ENCODE results near the gene CHRM1. TPM values are rescaled to one million over a fixed set of nuclear protein-coding genes. Genes with fewer than 3 reads are reported as not detected.

Gene CHRM1
- polyA plus RNA-seq, 2 of the 4 experiments (the other 2 are of a cell fraction): not detected

DNA sequence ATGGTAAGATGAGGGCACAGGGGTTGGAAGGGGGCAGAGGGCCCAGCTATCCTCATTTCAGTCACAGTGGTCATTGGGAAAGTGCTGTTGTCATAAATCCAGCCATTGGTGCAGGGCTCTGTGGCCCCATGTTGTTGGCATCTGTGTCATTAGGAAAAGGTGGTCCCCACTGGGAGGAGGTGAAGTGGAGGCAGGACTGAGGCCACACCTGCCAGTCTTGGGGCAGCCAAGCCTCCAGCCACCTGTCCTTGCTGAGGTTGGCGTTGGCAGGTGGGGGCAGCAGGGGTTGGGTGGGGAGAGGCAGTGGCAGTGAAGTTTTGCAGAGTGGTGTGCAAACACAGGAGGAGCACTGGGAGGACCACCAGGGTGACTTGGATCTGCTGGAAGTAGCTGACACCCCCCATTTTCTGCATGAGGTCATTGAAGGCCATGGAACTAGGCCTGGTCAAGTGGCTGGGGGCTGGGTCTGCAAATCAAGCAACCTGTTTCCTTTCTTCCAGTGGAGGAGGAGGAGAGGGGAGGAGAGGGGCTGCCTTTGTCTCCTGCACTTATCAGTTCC lies 38.3 kb upstream of the CHRM1 start:
- Histone ChIP-seq H3K9me3 (no peaks in the 10 kb centered on the region), H3K27ac (no peak overlapping the region), H3K4me1 (no peaks in the 10 kb centered on the region), H3K4me3 (no peak overlapping the region), H3K4me2 (no peak overlapping the region)
- ChIA-PET POLR2A (no interaction called here), CTCF (interaction anchor here (1.8 kb wide), 1 partner anchor 11 kb away, joined by 4 read pairs; no protein-coding TSS in a partner anchor)
- DNase-seq (ENCODE audit: low read depth in 1 of 2, low spot score in 1 of 2): no peak
- TF ChIP-seq HEYL (CRISPR knock-in tag; IDR thresholded peaks at IDR 0.05) (no peak), ZNF302 (CRISPR knock-in tag; IDR thresholded peaks at IDR 0.05) (no peak), FOSL2 (IDR thresholded peaks at IDR 0.05) (no peak), FOSL2 (CRISPR knock-in tag; IDR thresholded peaks at IDR 0.05) (no peak), MAZ (IDR thresholded peaks at IDR 0.05; ENCODE audit: borderline replicate concordance, low read depth, low read length) (no peak), ZFP36 (IDR thresholded peaks at IDR 0.05; ENCODE audit: borderline replicate concordance, partially characterized antibody) (no peak)
- TF ChIP-seq, protein P1, sequence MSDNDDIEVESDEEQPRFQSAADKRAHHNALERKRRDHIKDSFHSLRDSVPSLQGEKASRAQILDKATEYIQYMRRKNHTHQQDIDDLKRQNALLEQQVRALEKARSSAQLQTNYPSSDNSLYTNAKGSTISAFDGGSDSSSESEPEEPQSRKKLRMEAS (IDR thresholded peaks at IDR 0.05): no peak
- no peak for FAIRE-seq
- no peak for ATAC-seq
- WGBS (ENCODE audit: missing lambda C conversion rate): no CpG with 5 or more reads among the region's 1 CpG

- no peak for FAIRE-seq
- Histone ChIP-seq H3K4me1 (no peaks in the 10 kb centered on the region), H3K27ac (no peak overlapping the region), H3K4me3 (no peak overlapping the region), H3K4me2 (no peak overlapping the region), H3K9me3 (no peaks in the 10 kb centered on the region)
- DNase-seq (ENCODE audit: low read depth in 1 of 2, low spot score in 1 of 2): no peak
- WGBS (ENCODE audit: missing lambda C conversion rate): 60% methylated on average over 11 of the region's 11 CpGs
- CTCF ChIA-PET: interaction anchor here (1.8 kb wide), 1 partner anchor 12 kb away, joined by 4 read pairs; no protein-coding TSS in a partner anchor
- ATAC-seq: peak in 1 of 2 experiments; percentile 23; a peak in 1 of 6 replicates
- POLR2A ChIA-PET: no interaction called here
- TF ChIP-seq TP53 (CRISPR knock-in tag; IDR thresholded peaks at IDR 0.05): no peak
- TF ChIP-seq RAD21 (conservative IDR thresholded peaks at IDR 0.05 in 1 of 2, IDR thresholded peaks at IDR 0.05 in 1 of 2): no peak
- no peak for TF ChIP-seq MYC (IDR thresholded peaks at IDR 0.05; ENCODE audit: borderline replicate concordance, low read length)
- no peak for TF ChIP-seq PHF8 (IDR thresholded peaks at IDR 0.05; ENCODE audit: borderline replicate concordance, low read depth)
- no peak for TF ChIP-seq NPAS2 (CRISPR knock-in tag; IDR thresholded peaks at IDR 0.05; ENCODE audit: borderline replicate concordance)
- TF ChIP-seq EHF (CRISPR knock-in tag; IDR thresholded peaks at IDR 0.05): no peak
- TF ChIP-seq RARB (CRISPR knock-in tag; IDR thresholded peaks at IDR 0.05): no peak
- no peak for TF ChIP-seq HDAC2 (IDR thresholded peaks at IDR 0.05)
- TF ChIP-seq KDM5A (IDR thresholded peaks at IDR 0.05): no peak
- TF ChIP-seq, protein P2, sequence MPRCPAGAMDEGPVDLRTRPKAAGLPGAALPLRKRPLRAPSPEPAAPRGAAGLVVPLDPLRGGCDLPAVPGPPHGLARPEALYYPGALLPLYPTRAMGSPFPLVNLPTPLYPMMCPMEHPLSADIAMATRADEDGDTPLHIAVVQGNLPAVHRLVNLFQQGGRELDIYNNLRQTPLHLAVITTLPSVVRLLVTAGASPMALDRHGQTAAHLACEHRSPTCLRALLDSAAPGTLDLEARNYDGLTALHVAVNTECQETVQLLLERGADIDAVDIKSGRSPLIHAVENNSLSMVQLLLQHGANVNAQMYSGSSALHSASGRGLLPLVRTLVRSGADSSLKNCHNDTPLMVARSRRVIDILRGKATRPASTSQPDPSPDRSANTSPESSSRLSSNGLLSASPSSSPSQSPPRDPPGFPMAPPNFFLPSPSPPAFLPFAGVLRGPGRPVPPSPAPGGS (IDR thresholded peaks at IDR 0.05): no peak
These were observed 37.6 kb upstream of the CHRM1 start for GRCh38 chr11:62958547-62959421.

- DNase-seq (ENCODE audit: low read depth in 1 of 2, low spot score in 1 of 2): no peak
- Histone ChIP-seq H3K4me2 (no peak overlapping the region), H3K4me3 (no peak overlapping the region), H3K9me3 (no peaks in the 10 kb centered on the region), H3K4me1 (no peaks in the 10 kb centered on the region), H3K27ac (no peak overlapping the region)
- ChIA-PET CTCF (interaction anchor here (1.6 kb wide), 1 partner anchor 17 kb away, joined by 3 read pairs; no protein-coding TSS in a partner anchor), POLR2A (no interaction called here)
- WGBS (ENCODE audit: missing lambda C conversion rate): 50% methylated on average over 2 of the region's 2 CpGs
- no peak for ATAC-seq
- FAIRE-seq: no peak
- TF ChIP-seq FOXS1 (CRISPR knock-in tag; IDR thresholded peaks at IDR 0.05) (no peak), RAD21 (conservative IDR thresholded peaks at IDR 0.05 in 1 of 2, IDR thresholded peaks at IDR 0.05 in 1 of 2) (no peak), ZC3H11A (IDR thresholded peaks at IDR 0.05) (no peak), JUNB (IDR thresholded peaks at IDR 0.05) (no peak), NR3C1 (IDR thresholded peaks at IDR 0.05) (no peak), FOSL2 (IDR thresholded peaks at IDR 0.05) (no peak), FOSL2 (CRISPR knock-in tag; IDR thresholded peaks at IDR 0.05) (no peak), POLR2A (IDR thresholded peaks at IDR 0.05; ENCODE audit: low read length) (no peak), MAFK (IDR thresholded peaks at IDR 0.05; ENCODE audit: partially characterized antibody) (no peak), CEBPB (IDR thresholded peaks at IDR 0.05) (no peak), ESRRA (IDR thresholded peaks at IDR 0.05; ENCODE audit: borderline replicate concordance, low read length) (no peak), CHD2 (IDR thresholded peaks at IDR 0.05; ENCODE audit: low read length, partially characterized antibody) (no peak), HMGXB4 (CRISPR knock-in tag; IDR thresholded peaks at IDR 0.05; ENCODE audit: borderline replicate concordance) (no peak), CBX8 (IDR thresholded peaks at IDR 0.05) (no peak), CBX2 (IDR thresholded peaks at IDR 0.05; ENCODE audit: borderline replicate concordance, low read depth) (no peak), TFCP2L1 (CRISPR knock-in tag; IDR thresholded peaks at IDR 0.05) (no peak)
- TF ChIP-seq, protein P3, sequence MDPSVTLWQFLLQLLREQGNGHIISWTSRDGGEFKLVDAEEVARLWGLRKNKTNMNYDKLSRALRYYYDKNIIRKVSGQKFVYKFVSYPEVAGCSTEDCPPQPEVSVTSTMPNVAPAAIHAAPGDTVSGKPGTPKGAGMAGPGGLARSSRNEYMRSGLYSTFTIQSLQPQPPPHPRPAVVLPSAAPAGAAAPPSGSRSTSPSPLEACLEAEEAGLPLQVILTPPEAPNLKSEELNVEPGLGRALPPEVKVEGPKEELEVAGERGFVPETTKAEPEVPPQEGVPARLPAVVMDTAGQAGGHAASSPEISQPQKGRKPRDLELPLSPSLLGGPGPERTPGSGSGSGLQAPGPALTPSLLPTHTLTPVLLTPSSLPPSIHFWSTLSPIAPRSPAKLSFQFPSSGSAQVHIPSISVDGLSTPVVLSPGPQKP (IDR thresholded peaks at IDR 0.05; ENCODE audit: low read depth, low read length): no peak
- TF ChIP-seq, protein P1 (IDR thresholded peaks at IDR 0.05): no peak
These were observed 36.0 kb upstream of the CHRM1 start for GRCh38 chr11:62957147-62957546.
